ENCODE measurements around the gene IQCN. TPM values are rescaled to one million over a fixed set of nuclear protein-coding genes. Genes with fewer than 3 reads are reported as not detected.

Gene IQCN
- total RNA-seq, 1 donor from 2014 or later, result 10.4 TPM

DNA sequence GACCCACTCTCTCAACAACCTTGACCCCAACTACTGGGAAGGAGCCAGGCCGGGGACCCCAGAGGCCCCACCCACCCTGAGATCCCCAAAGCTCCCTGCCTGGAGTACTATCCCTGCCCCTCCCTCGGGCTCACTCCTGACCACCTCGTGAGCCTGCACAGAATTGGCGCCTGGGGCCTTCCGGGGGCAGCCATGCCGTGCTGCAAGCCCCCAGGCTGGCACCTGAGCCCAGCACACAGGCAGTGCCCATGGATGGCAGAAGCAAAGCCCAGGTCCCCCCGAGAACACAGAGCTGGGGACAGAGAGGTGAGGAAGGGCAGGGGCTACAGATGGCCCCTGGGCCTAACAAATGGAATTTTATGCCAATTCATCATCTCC is 34.7 kb upstream of the IQCN start:
- Mint-ChIP-seq H3K27me3 (ENCODE audit: unreplicated experiment) (no peaks in the 10 kb centered on the region), H3K9me3 (ENCODE audit: unreplicated experiment) (no peaks in the 10 kb centered on the region), H3K36me3 (ENCODE audit: unreplicated experiment) (peaks cover 5% of the 10 kb centered on the region), H3K4me1 (ENCODE audit: unreplicated experiment) (peaks cover 36% of the 10 kb centered on the region), H3K4me3 (ENCODE audit: unreplicated experiment) (no peak overlapping the region), H3K27ac (ENCODE audit: unreplicated experiment) (no peak overlapping the region)
- DNase-seq (ENCODE audit: extremely low spot score, unreplicated experiment), result no peak
- TF ChIP-seq CTCF (IDR thresholded peaks at IDR 0.05), result no peak

DNA sequence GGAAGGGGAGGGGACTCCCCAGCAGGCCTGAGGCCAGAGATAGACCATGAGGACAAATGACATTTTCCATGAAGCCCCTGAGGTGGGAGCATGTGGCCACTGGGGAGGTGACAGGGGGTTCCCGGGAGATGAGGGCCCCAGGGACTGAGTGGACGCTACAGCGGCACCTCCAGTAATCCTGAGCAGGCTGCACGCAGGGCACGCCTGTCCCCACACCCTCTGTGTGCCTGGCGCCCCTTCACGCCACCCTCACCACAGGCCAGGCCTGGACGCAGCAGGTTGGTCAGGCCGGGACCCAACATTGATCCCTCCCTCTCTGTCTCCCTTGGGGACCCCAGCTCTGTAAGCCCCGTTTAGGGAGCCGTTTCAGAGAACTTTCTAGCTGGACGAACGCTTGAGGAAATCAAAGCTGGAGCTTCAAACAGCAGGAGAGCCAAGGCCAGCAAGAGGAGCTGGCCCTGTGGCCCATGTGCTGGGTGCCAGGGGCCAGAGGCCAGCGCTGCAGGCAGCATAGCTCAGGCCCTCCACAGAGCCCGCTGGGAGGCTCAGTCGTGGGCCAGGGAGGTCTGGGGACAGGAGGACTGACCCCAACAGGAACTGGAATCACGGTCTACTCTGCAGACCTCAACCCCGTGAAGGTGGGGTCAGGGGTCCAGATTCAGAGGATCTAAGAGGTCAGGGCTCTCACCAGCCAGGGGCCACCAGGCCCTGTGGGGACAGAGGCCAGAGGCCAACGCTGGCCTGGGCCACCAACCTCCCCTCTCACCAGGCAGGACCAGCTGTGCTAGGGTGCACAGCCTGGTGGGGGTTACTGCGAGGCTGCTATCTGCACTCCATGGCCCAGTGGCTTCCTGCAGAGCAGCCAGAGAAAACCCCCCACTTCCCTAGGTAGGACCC is 34.0 kb upstream of the IQCN start:
- Mint-ChIP-seq H3K4me3 (ENCODE audit: unreplicated experiment) (no peak overlapping the region), H3K27me3 (ENCODE audit: unreplicated experiment) (no peaks in the 10 kb centered on the region), H3K9me3 (ENCODE audit: unreplicated experiment) (no peaks in the 10 kb centered on the region), H3K4me1 (ENCODE audit: unreplicated experiment) (peaks cover 42% of the 10 kb centered on the region), H3K36me3 (ENCODE audit: unreplicated experiment) (peaks cover 5% of the 10 kb centered on the region), H3K27ac (ENCODE audit: unreplicated experiment) (peak overlapping the region; percentile 100)
- no peak for DNase-seq (ENCODE audit: extremely low spot score, unreplicated experiment)
- TF ChIP-seq CTCF (IDR thresholded peaks at IDR 0.05), result no peak

DNA sequence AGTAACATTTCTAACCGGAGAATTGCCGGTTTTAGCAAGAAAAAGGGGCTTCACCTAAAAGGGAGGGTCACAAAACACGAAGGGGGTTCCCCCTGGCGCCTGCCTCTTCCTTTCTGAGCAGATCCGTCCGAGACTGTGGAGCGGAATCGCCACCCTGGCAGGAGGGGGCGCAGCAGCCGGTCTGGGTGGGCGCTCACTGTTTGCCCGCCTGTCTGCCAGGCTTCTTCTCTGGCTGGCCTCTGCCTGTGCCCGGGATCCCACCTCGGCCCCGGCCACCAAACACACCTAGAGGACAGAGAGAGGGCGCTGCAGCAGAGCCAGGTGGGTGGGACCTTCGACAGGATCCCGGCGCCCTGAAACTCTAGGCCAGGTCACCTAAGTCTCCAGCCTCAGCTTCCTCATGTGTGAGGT is 33.0 kb upstream of the IQCN start:
- no peak for DNase-seq (ENCODE audit: extremely low spot score, unreplicated experiment)
- H3K9me3 Mint-ChIP-seq (ENCODE audit: unreplicated experiment), result no peaks in the 10 kb centered on the region
- H3K4me3 Mint-ChIP-seq (ENCODE audit: unreplicated experiment), result peak overlapping the region; percentile 46
- peaks cover 5% of the 10 kb centered on the region for H3K36me3 Mint-ChIP-seq (ENCODE audit: unreplicated experiment)
- no peaks in the 10 kb centered on the region for H3K27me3 Mint-ChIP-seq (ENCODE audit: unreplicated experiment)
- peaks cover 45% of the 10 kb centered on the region for H3K4me1 Mint-ChIP-seq (ENCODE audit: unreplicated experiment)
- no peak for TF ChIP-seq CTCF (IDR thresholded peaks at IDR 0.05)
- peak overlapping the region; percentile 100 for H3K27ac Mint-ChIP-seq (ENCODE audit: unreplicated experiment)

DNA sequence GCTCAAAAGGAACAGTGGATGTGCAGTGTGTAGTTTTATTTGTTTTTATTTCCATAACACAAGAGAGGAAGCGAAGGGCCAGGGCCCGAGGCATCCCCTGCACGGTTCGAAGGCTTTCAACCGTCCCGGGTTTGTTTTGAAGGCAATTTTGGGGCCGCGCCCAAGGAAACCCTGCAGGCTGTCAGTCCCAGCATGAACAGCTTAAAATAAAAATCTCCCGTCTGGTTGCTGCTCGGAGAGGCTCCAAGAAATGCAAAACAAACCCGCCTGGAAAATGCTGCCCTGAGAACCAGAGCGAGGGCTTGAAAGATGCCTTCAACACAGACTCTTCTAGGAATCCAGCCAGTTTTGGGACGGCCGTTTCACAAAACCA is 32.6 kb upstream of the IQCN start:
- peak overlapping the region; percentile 100 for H3K27ac Mint-ChIP-seq (ENCODE audit: unreplicated experiment)

More for the DNA sequence above, 32.6 kb upstream of the IQCN start:
- Mint-ChIP-seq H3K27me3 (ENCODE audit: unreplicated experiment) (no peaks in the 10 kb centered on the region), H3K4me3 (ENCODE audit: unreplicated experiment) (peak overlapping the region; percentile 46), H3K36me3 (ENCODE audit: unreplicated experiment) (peaks cover 5% of the 10 kb centered on the region), H3K9me3 (ENCODE audit: unreplicated experiment) (no peaks in the 10 kb centered on the region), H3K4me1 (ENCODE audit: unreplicated experiment) (peaks cover 45% of the 10 kb centered on the region)
- TF ChIP-seq CTCF (IDR thresholded peaks at IDR 0.05), result no peak
- DNase-seq (ENCODE audit: extremely low spot score, unreplicated experiment), result no peak
